Endothelial cell of umbilical vein (primary cell): ENCODE results near the gene DPP7.

Experiments
- CTCF ChIP-seq, 2 donors: IDR thresholded peaks; 1 replicate in 1 of 2; 2 replicates in 1 of 2; pipeline ENCODE4 v1.5.1; 2011; ENCODE audit warnings: low read length in 2 of 2, mild to moderate bottlenecking in 2 of 2, moderate library complexity in 2 of 2, control low read depth in 1 of 2, inconsistent platforms in 1 of 2, low read depth in 1 of 2; ENCODE audit not compliant: insufficient read depth in 1 of 2; ENCODE audit errors: extremely low read depth in 1 of 2
- EZH2 ChIP-seq: IDR thresholded peaks from 2 replicates; pipeline ENCODE4 v1.6.1; 2012; ENCODE audit warnings: borderline replicate concordance, low read depth, mild to moderate bottlenecking, moderate library complexity, low read length, inconsistent platforms; ENCODE audit not compliant: severe bottlenecking
- POLR2A ChIP-seq: IDR thresholded peaks from 2 replicates; pipeline ENCODE4 v1.6.1; 2012; ENCODE audit warnings: low read depth, mild to moderate bottlenecking, control low read depth, low read length
- POLR2AphosphoS5 ChIP-seq: IDR thresholded peaks from 2 replicates; pipeline ENCODE4 v1.6.1; 2012; ENCODE audit warnings: low read depth, mild to moderate bottlenecking, control low read depth, low read length, moderate library complexity; ENCODE audit not compliant: insufficient read depth

- peak; percentile 92 for TF ChIP-seq POLR2AphosphoS5
- no peak for TF ChIP-seq CTCF (IDR thresholded peaks at IDR 0.05; ENCODE audit: extremely low read depth in 1 of 2, insufficient read depth in 1 of 2, low read depth in 1 of 2, low read length in 2 of 2)
- TF ChIP-seq POLR2A, result peak; percentile 94
- no peak for TF ChIP-seq EZH2
Measured at GRCh38 chr9:137129456-137130175, 15.1 kb upstream of the DPP7 start.
